HepG2 (cell line): ENCODE data around the gene ZFYVE26. TPM values are rescaled to one million over a fixed set of nuclear protein-coding genes. Genes with fewer than 3 reads are reported as not detected.

Source experiments
- ATAC-seq: fragments of 200-7000 bp; cut with Tn5 transposase; 3 replicates; pipeline ENCODE4 v1.9.1; 2020; ENCODE audit warnings: mild to moderate bottlenecking, moderate library complexity
- BruUV-seq: library from RNA; stranded (reverse); fragments of 400-500 nt; replicated peaks from 2 replicates; lab custom pipeline; 2021; lab: Mats Ljungman, UMichigan
- CTCF ChIA-PET: fragments of 300-600 bp; formaldehyde crosslinking; extraction: SDS; loops from one replicate; lab custom pipeline; 2021; ENCODE audit warnings: low total read pairs, inconsistent platforms, low intra/inter-chr PET ratio; lab: Yijun Ruan, JAX
- POLR2A ChIA-PET: fragments of 350-600 bp; sonication (Branson Sonifier 250); formaldehyde crosslinking; loops from one replicate; lab custom pipeline; 2020; ENCODE audit warnings: antibody characterized with exemption, inconsistent platforms; lab: Yijun Ruan, JAX
- DNase-seq: peaks from one replicate; pipeline ENCODE4 v3.0.0-alpha.2; 2015; ENCODE audit warnings: low spot score
- FAIRE-seq: peaks from 3 replicates; lab custom pipeline; 2011; peaks lifted over from hg19 to GRCh38; lab: Jason Lieb, UNC
- H2AFZ ChIP-seq: one replicate; pipeline ENCODE4 v1.6.1; 2011; ENCODE audit warnings: low read length, inconsistent platforms
- H3K27ac ChIP-seq: fragments of 300-600 bp; 3 replicates; pipeline ENCODE4 v1.8.0; 2011; ENCODE audit warnings: mixed run types, mild to moderate bottlenecking, mixed read lengths, low read length, inconsistent platforms; ENCODE audit not compliant: insufficient read depth; ENCODE audit errors: extremely low read length
- H3K27me3 ChIP-seq, 2 experiments: fragments of 200-600 bp in 1 of 2; 2 replicates in 1 of 2; 3 replicates in 1 of 2; pipeline versions ENCODE4 v1.6.0 to v1.8.0; 2011; ENCODE audit warnings: low read length in 2 of 2, mild to moderate bottlenecking in 2 of 2, moderate library complexity in 2 of 2, inconsistent platforms in 1 of 2; ENCODE audit not compliant: insufficient read depth in 2 of 2, control insufficient read depth in 1 of 2
- H3K36me3 ChIP-seq, 2 experiments: fragments of 200-600 bp in 1 of 2; replicated peaks in 1 of 2; 2 replicates in 1 of 2; 3 replicates in 1 of 2; pipeline versions ENCODE4 v1.5.1 to v1.8.0; 2011; ENCODE audit warnings: low read length in 2 of 2, inconsistent platforms in 1 of 2; ENCODE audit not compliant: insufficient read depth in 2 of 2, control insufficient read depth in 1 of 2
- H3K4me1 ChIP-seq: 2 replicates; pipeline ENCODE4 v1.5.1; 2012; ENCODE audit warnings: low read length, inconsistent platforms; ENCODE audit not compliant: insufficient read depth
- H3K4me2 ChIP-seq: 2 replicates; pipeline ENCODE4 v1.6.0; 2011; ENCODE audit warnings: low read depth, low read length, inconsistent platforms
- H3K4me3 ChIP-seq, 3 experiments: fragments of 200-600 bp in 1 of 3; sonication (generic), shearing (Covaris generic) in 1 of 3; replicated peaks in 1 of 3; 2 replicates each; pipeline ENCODE4 v1.5.1; 2011 to 2016; ENCODE audit warnings: low read length in 3 of 3, inconsistent platforms in 2 of 3, low read depth in 2 of 3, mild to moderate bottlenecking in 2 of 3, control low read depth in 1 of 3, mixed read lengths in 1 of 3; ENCODE audit not compliant: insufficient read depth in 1 of 3
- H3K79me2 ChIP-seq: one replicate; pipeline ENCODE4 v1.6.1; 2011; ENCODE audit warnings: low read length, inconsistent platforms; ENCODE audit not compliant: insufficient read depth
- H3K9ac ChIP-seq: 2 replicates; pipeline ENCODE4 v1.6.0; 2011; ENCODE audit warnings: mild to moderate bottlenecking, low read depth, low read length, inconsistent platforms; ENCODE audit not compliant: insufficient read depth
- H3K9me3 ChIP-seq: 2 replicates; pipeline ENCODE4 v1.5.1; 2012; ENCODE audit warnings: mild to moderate bottlenecking, low read length
- H4K20me1 ChIP-seq: 2 replicates; pipeline ENCODE4 v1.6.0; 2011; ENCODE audit warnings: inconsistent platforms, mild to moderate bottlenecking, low read length, moderate library complexity; ENCODE audit not compliant: insufficient read depth
- CBX5 ChIP-seq: sonication (generic); formaldehyde crosslinking; IDR thresholded peaks from 2 replicates; pipeline ENCODE4 v1.4.0; 2020; ENCODE audit warnings: missing genetic modification reagents, borderline replicate concordance
- FOXK2 ChIP-seq: fragments of 450-650 bp; IDR thresholded peaks from 2 replicates; pipeline ENCODE4 v1.6.1; 2016
- HDAC6 ChIP-seq: fragments of 200-600 bp; sonication (generic); IDR thresholded peaks from 2 replicates; pipeline ENCODE4 v1.7.0; 2017; ENCODE audit warnings: mild to moderate bottlenecking, antibody characterized with exemption, low read length, low read depth
- KMT2A ChIP-seq: sonication (generic); formaldehyde crosslinking; IDR thresholded peaks from 2 replicates; pipeline ENCODE4 v1.4.0; 2020; ENCODE audit warnings: missing genetic modification reagents
- KMT2B ChIP-seq: IDR thresholded peaks from 2 replicates; pipeline ENCODE4 v1.6.1; 2016; ENCODE audit warnings: missing genetic modification reagents, missing compliant biosample characterization
- POLR2AphosphoS5 ChIP-seq: IDR thresholded peaks from 2 replicates; pipeline ENCODE4 v1.6.1; 2012; ENCODE audit warnings: low read depth, low read length
- PRMT3 ChIP-seq: sonication (generic); formaldehyde crosslinking; IDR thresholded peaks from 2 replicates; pipeline ENCODE4 v1.8.1; 2022; ENCODE audit warnings: low read depth, mild to moderate bottlenecking, moderate library complexity, missing genetic modification reagents, borderline replicate concordance
- THYN1 ChIP-seq: sonication (generic); formaldehyde crosslinking; IDR thresholded peaks from 2 replicates; pipeline ENCODE4 v1.8.1; 2023; ENCODE audit warnings: low read depth, mild to moderate bottlenecking, moderate library complexity, missing genetic modification reagents, borderline replicate concordance
- XBP1 ChIP-seq: sonication (generic); formaldehyde crosslinking; IDR thresholded peaks from 2 replicates; pipeline ENCODE4 v1.5.0; 2020; ENCODE audit warnings: missing genetic modification reagents
- ZFAT ChIP-seq: sonication (generic); formaldehyde crosslinking; conservative IDR thresholded peaks from 2 replicates; pipeline ENCODE4 v1.8.1; 2023; ENCODE audit warnings: missing genetic modification reagents, inconsistent platforms
- ZKSCAN5 ChIP-seq: sonication (generic); formaldehyde crosslinking; IDR thresholded peaks from 2 replicates; pipeline ENCODE4 v1.5.1; 2020; ENCODE audit warnings: mild to moderate bottlenecking, missing genetic modification reagents
- ZMAT3 ChIP-seq: sonication (generic); formaldehyde crosslinking; conservative IDR thresholded peaks from 2 replicates; pipeline ENCODE4 v1.7.0; 2021; ENCODE audit warnings: missing genetic modification reagents
- ZNF512 ChIP-seq: sonication (generic); formaldehyde crosslinking; IDR thresholded peaks from 2 replicates; pipeline ENCODE4 v1.4.0; 2020; ENCODE audit warnings: mild to moderate bottlenecking, missing genetic modification reagents
- ZNF547 ChIP-seq: sonication (generic); formaldehyde crosslinking; IDR thresholded peaks from 2 replicates; pipeline ENCODE4 v1.5.1; 2020; ENCODE audit warnings: mild to moderate bottlenecking, missing genetic modification reagents
- ZNF552 ChIP-seq: sonication (generic); formaldehyde crosslinking; IDR thresholded peaks from 2 replicates; pipeline ENCODE4 v1.9.0; 2022; ENCODE audit warnings: missing genetic modification reagents, mild to moderate bottlenecking, borderline replicate concordance
- ZNF639 ChIP-seq: conservative IDR thresholded peaks from 2 replicates; pipeline ENCODE4 v1.6.1; 2018; ENCODE audit warnings: missing genetic modification reagents
- ZNF75D ChIP-seq: sonication (generic); formaldehyde crosslinking; IDR thresholded peaks from 2 replicates; pipeline ENCODE4 v1.8.1; 2023; ENCODE audit warnings: missing genetic modification reagents, mild to moderate bottlenecking, borderline replicate concordance
- ZSCAN12 ChIP-seq: sonication (generic); formaldehyde crosslinking; IDR thresholded peaks from 2 replicates; pipeline ENCODE4 v1.9.0; 2021; ENCODE audit warnings: mild to moderate bottlenecking, missing genetic modification reagents
- WGBS: methylation state at CpG from one replicate; pipeline ENCODE4 v1.1.6; 2017; ENCODE audit warnings: low lambda C conversion rate; 5-methylcytosine and 5-hydroxymethylcytosine counted together
- in situ Hi-C: cut with HindIII; loops from 2 replicates; pipeline ENCODE4 v1.10.0; 2017; ENCODE audit warnings: low pct_unique_long_range_greater_than_20kb; ENCODE audit not compliant: extremely low pct_ligation_motif_present
- intact Hi-C: fragments of 100-400 bp; cut with micrococcal nuclease; formaldehyde crosslinking; loops from one replicate; pipeline ENCODE4 v1.10.0; 2022; ENCODE audit not compliant: unreplicated experiment
- polyA plus RNA-seq, 8 experiments: library from polyadenylated mRNA; depleted of rRNA in 3 of 8; stranded (reverse) in 7 of 8; unstranded in 1 of 8; fragments of >200 nt; fragmentation: Illumina TruSeq in 4 of 8; extraction: Trizol in 4 of 8; gene quantifications; 2 replicates each; pipeline versions ENCODE4 v1.2.1 to v1.2.3, GENCODE V29; 2011 to 2016; ENCODE audit warnings: low read depth in 4 of 8, missing spikeins in 1 of 8, mixed read lengths in 1 of 8; ENCODE audit not compliant: insufficient read depth in 1 of 8
- total RNA-seq, 5 experiments: library from RNA; depleted of rRNA; stranded (reverse); fragments of >200 nt; fragmentation: Illumina TruSeq; extraction: Trizol; gene quantifications; 2 replicates each; pipeline ENCODE4 v1.2.3, GENCODE V29; 2016; ENCODE audit warnings: low read depth in 1 of 5

Gene ZFYVE26
- total and polyA plus RNA-seq, 2 of the 13 experiments (the other 11 are each of a cell fraction or from before 2014, with no cell fraction given): 13.6 to 16.4 TPM

- Histone ChIP-seq H3K4me3 (no peak overlapping the region), H3K4me2 (no peak overlapping the region), H2AFZ (no peak overlapping the region), H3K27me3 (no peaks in the 10 kb centered on the region), H3K9ac (no peak overlapping the region), H4K20me1 (no peaks in the 10 kb centered on the region), H3K79me2 (no peaks in the 10 kb centered on the region), H3K27ac (no peak overlapping the region), H3K36me3 (peaks cover 12 to 30% of the 10 kb centered on the region in 2 experiments; a peak in 4 of 5 replicates), H3K9me3 (no peaks in the 10 kb centered on the region), H3K4me1 (peaks cover 6% of the 10 kb centered on the region; the same call in 1 of the 2 replicates)
- FAIRE-seq: no peak
- in situ Hi-C loops: no loop called here
- WGBS: 100% methylated on average over 1 of the region's 1 CpG
- ChIA-PET CTCF (no interaction called here), POLR2A (interaction anchor here (0.8 kb wide), 1 partner anchor 14 kb away, joined by 3 read pairs; no protein-coding TSS in a partner anchor)
- BruUV-seq: no TSS peak
- intact Hi-C loops: no loop called here
- ATAC-seq: no peak
- no peak for DNase-seq
- TF ChIP-seq ZNF547 (no peak), XBP1 (CRISPR knock-in tag) (no peak), ZSCAN12 (CRISPR knock-in tag) (no peak), POLR2AphosphoS5 (no peak), HDAC6 (no peak), THYN1 (CRISPR knock-in tag) (no peak), PRMT3 (CRISPR knock-in tag) (no peak), KMT2B (CRISPR knock-in tag) (no peak), FOXK2 (no peak)
Observed at GRCh38 chr14:67746927-67747326, 69.5 kb downstream of the ZFYVE26 start.

GRCh38 chr14:67744046-67744445 is 72.3 kb downstream of the ZFYVE26 start:
- POLR2A ChIA-PET: no interaction called here
- Histone ChIP-seq H3K27ac (no peak overlapping the region), H3K27me3 (no peaks in the 10 kb centered on the region), H3K36me3 (peaks cover 2 to 10% of the 10 kb centered on the region in 2 experiments; a peak in 4 of 5 replicates), H2AFZ (no peak overlapping the region), H3K9me3 (no peaks in the 10 kb centered on the region), H4K20me1 (no peaks in the 10 kb centered on the region), H3K4me3 (no peak overlapping the region), H3K4me1 (peaks cover 15% of the 10 kb centered on the region), H3K79me2 (no peaks in the 10 kb centered on the region), H3K4me2 (no peak overlapping the region), H3K9ac (no peak overlapping the region)
- in situ Hi-C loops: no loop called here
- WGBS: 53% methylated on average over 2 of the region's 2 CpGs
- no TSS peak for BruUV-seq
- no peak for FAIRE-seq
- intact Hi-C loops: no loop called here
- ATAC-seq: no peak
- no peak for DNase-seq
- TF ChIP-seq ZNF552 (CRISPR knock-in tag) (no peak), ZNF639 (no peak), KMT2A (CRISPR knock-in tag) (no peak), ZKSCAN5 (CRISPR knock-in tag) (no peak), CBX5 (CRISPR knock-in tag) (no peak), ZNF75D (CRISPR knock-in tag) (no peak), ZMAT3 (CRISPR knock-in tag) (no peak), ZFAT (CRISPR knock-in tag) (no peak), ZNF512 (no peak)
- CTCF ChIA-PET: no interaction called here
